ENCODE results near the gene ZNF611.
"Not testable (repeated sequence)": the region's sequence is repeated elsewhere in the genome, so short reads cannot be mapped to it uniquely, and the experiment has no call there.

ZNF611 gene

GRCh38 chr19:52734893-52735661, at the start of gene ZNF611:
Gene ZNF611, minus strand, starts transcription at chr19:52735044. Its CDS starts 19,150 bp downstream, at chr19:52715894.
- Histone ChIP-seq H3K9me2 (replicated peaks; ENCODE audit: insufficient read depth, low read length) (no peaks in the 10 kb centered on the region), H3K27me3 (ENCODE audit: low read length) (no peaks in the 10 kb centered on the region), H3K4me2 (ENCODE audit: low read depth, low read length, poor library complexity, severe bottlenecking) (peak within 1 kb of the TSS; percentile 82), H4K20me1 (ENCODE audit: low read depth, low read length) (no peaks in the 10 kb centered on the region), H3F3A (ENCODE audit: insufficient read depth) (no peaks in the 10 kb centered on the region; the same call in 1 of the 2 replicates), H3K4me3 (ENCODE audit: insufficient read depth, low read length, poor library complexity, severe bottlenecking) (peak within 1 kb of the TSS; percentile 93), H3K9ac (ENCODE audit: low read length) (peak within 1 kb of the TSS; percentile 85), H2AFZ (ENCODE audit: low read depth, low read length, severe bottlenecking) (peak within 1 kb of the TSS; percentile 73), H3K79me2 (ENCODE audit: insufficient read depth, low read length) (peaks cover 24% of the 10 kb centered on the region), H3K27ac (ENCODE audit: low read depth, low read length) (peak within 1 kb of the TSS; percentile 58), H3K36me3 (ENCODE audit: low read length) (no peaks in the 10 kb centered on the region), H3K9me3 (ENCODE audit: insufficient read depth, low read length) (no peaks in the 10 kb centered on the region)
- TF ChIP-seq EZH2phosphoT487 (conservative IDR thresholded peaks at IDR 0.05; ENCODE audit: low read length) (no peak), CTCF (IDR thresholded peaks at IDR 0.05; ENCODE audit: insufficient read depth, low read length, poor library complexity, severe bottlenecking) (peak; percentile 20)

GRCh38 chr19:52782864-52783263, 48.0 kb upstream of the ZNF611 start:
- not testable (repeated sequence) for H2AFZ ChIP-seq (ENCODE audit: low read depth, low read length, severe bottlenecking); H3F3A ChIP-seq (ENCODE audit: insufficient read depth); H3K9me2 ChIP-seq (replicated peaks; ENCODE audit: insufficient read depth, low read length); H3K9ac ChIP-seq (ENCODE audit: low read length); H3K27ac ChIP-seq (ENCODE audit: low read depth, low read length); H3K36me3 ChIP-seq (ENCODE audit: low read length); H4K20me1 ChIP-seq (ENCODE audit: low read depth, low read length); H3K27me3 ChIP-seq (ENCODE audit: low read length); H3K4me3 ChIP-seq (ENCODE audit: insufficient read depth, low read length, poor library complexity, severe bottlenecking); H3K9me3 ChIP-seq (ENCODE audit: insufficient read depth, low read length); H3K4me2 ChIP-seq (ENCODE audit: low read depth, low read length, poor library complexity, severe bottlenecking)
- H3K79me2 ChIP-seq (ENCODE audit: insufficient read depth, low read length) = peaks cover 21% of the 10 kb centered on the region; the same call in 1 of the 2 replicates

GRCh38 chr19:52778811-52779210, 44.0 kb upstream of the ZNF611 start:
- Histone ChIP-seq H3K27me3 (ENCODE audit: low read length) (no peaks in the 10 kb centered on the region), H3K36me3 (ENCODE audit: low read length) (no peaks in the 10 kb centered on the region), H3F3A (ENCODE audit: insufficient read depth) (no peaks in the 10 kb centered on the region), H3K9ac (ENCODE audit: low read length) (no peak overlapping the region), H3K79me2 (ENCODE audit: insufficient read depth, low read length) (no peaks in the 10 kb centered on the region), H3K9me3 (ENCODE audit: insufficient read depth, low read length) (no peaks in the 10 kb centered on the region), H4K20me1 (ENCODE audit: low read depth, low read length) (no peaks in the 10 kb centered on the region), H2AFZ (ENCODE audit: low read depth, low read length, severe bottlenecking) (no peak overlapping the region), H3K27ac (ENCODE audit: low read depth, low read length) (no peak overlapping the region), H3K4me2 (ENCODE audit: low read depth, low read length, poor library complexity, severe bottlenecking) (no peak overlapping the region), H3K4me3 (ENCODE audit: insufficient read depth, low read length, poor library complexity, severe bottlenecking) (no peak overlapping the region), H3K9me2 (replicated peaks; ENCODE audit: insufficient read depth, low read length) (no peaks in the 10 kb centered on the region)
- TF ChIP-seq CTCF (IDR thresholded peaks at IDR 0.05; ENCODE audit: insufficient read depth, low read length, poor library complexity, severe bottlenecking) (no peak), EZH2phosphoT487 (conservative IDR thresholded peaks at IDR 0.05; ENCODE audit: low read length) (no peak)

GRCh38 chr19:52756447-52756846, 21.6 kb upstream of the ZNF611 start:
- H3K9me3 ChIP-seq (ENCODE audit: insufficient read depth, low read length); H3K9ac ChIP-seq (ENCODE audit: low read length); H4K20me1 ChIP-seq (ENCODE audit: low read depth, low read length); H3K4me3 ChIP-seq (ENCODE audit: insufficient read depth, low read length, poor library complexity, severe bottlenecking); H3K27me3 ChIP-seq (ENCODE audit: low read length); H3K36me3 ChIP-seq (ENCODE audit: low read length); H2AFZ ChIP-seq (ENCODE audit: low read depth, low read length, severe bottlenecking); H3K27ac ChIP-seq (ENCODE audit: low read depth, low read length); H3K79me2 ChIP-seq (ENCODE audit: insufficient read depth, low read length); H3K4me2 ChIP-seq (ENCODE audit: low read depth, low read length, poor library complexity, severe bottlenecking); H3K9me2 ChIP-seq (replicated peaks; ENCODE audit: insufficient read depth, low read length); H3F3A ChIP-seq (ENCODE audit: insufficient read depth): not testable (repeated sequence)
